GM19397 (cell line): ENCODE measurements around the gene GPR34.
"Not testable (repeated sequence)": the region's sequence is repeated elsewhere in the genome, so short reads cannot be mapped to it uniquely, and the experiment has no call there.

Experiments
- ATAC-seq: cut with Tn5 transposase; IDR thresholded peaks from one replicate; pipeline ENCODE4 v1.9.1; 2021; ENCODE audit warnings: mild to moderate bottlenecking, moderate library complexity; ENCODE audit not compliant: unreplicated experiment

The GPR34 gene, protein sequence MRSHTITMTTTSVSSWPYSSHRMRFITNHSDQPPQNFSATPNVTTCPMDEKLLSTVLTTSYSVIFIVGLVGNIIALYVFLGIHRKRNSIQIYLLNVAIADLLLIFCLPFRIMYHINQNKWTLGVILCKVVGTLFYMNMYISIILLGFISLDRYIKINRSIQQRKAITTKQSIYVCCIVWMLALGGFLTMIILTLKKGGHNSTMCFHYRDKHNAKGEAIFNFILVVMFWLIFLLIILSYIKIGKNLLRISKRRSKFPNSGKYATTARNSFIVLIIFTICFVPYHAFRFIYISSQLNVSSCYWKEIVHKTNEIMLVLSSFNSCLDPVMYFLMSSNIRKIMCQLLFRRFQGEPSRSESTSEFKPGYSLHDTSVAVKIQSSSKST

DNA sequence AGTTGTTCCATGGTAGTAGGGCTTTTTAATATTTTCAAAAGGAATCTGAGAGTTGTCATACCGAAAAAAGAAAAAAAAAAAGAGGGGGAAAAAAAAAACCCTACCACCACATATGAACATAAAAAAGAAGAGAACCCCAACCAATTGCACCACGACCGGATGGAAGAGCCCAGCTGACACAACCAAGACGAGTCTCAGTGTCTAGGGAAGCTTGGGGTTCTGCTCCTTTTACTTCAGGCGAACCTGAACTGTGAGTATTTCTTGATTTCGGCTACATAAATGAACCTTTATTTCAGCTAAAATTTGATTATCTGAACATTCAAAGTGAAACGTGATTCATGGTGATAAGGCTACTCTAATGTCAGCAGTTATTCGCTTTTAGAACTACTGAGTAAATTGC, at the start of gene GPR34:
GPR34 (plus strand) TSS at position 139 of the 400 bp plus-strand sequence. CDS start 6,661 bp downstream, outside the sequence.
- ATAC-seq = no peak

DNA sequence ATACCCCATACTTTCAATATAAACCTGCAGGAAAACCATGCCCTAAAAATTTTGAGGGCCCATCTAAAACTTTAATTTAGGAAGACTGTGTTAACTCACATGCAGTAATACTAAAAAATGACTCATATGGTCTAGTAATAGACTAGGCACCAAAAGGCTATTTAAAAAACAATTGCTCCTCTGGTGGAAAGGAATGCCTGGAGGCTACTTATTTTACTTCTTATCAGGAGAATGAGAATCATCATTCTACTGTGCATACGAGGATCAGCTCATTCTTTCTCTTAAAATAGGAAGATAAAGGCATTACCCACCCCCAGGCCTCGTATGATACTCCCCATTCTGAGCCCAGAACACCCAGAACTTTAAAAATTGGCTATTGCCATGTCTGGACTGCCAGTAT, 42.6 kb upstream of the GPR34 start:
- ATAC-seq = not testable (repeated sequence)

DNA sequence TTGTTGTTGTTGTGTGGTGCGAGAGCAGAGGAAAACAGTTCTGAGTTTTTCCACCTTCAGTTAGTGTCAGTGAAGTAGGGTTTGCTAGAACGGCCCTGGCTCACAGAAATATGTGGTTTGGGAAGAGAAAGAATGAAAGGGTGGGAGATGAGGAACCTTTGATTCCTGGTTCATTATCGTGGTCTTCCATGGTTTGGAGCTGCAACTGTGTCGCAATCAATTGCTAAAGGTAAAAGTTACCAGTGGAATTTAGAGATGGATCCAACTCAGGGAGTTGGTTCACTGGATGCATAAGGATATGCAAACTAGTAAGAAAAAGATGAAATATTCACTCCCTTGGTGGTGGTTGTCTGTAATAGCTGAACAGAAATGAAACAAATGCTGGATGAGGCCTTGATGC, 35.6 kb upstream of the GPR34 start:
- ATAC-seq = no peak

DNA sequence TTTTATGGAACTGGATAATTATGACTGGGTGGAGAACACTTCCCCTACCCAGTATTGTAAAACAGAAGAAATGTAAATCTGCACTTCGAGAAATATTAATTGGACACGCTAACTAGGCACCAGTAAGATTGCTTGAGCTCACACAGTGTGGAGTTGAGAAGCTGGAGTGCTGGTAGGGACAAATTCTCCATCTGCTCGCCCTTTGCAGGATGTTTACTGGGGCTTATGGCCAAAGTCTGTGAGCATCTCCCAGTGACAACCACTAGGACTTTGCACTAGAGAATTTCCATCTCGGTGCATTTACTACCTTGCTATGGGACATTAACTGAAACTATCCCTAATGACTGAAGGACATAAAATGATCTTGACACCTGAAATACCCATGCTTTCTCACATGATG, 33.7 kb upstream of the GPR34 start:
- no peak for ATAC-seq

DNA sequence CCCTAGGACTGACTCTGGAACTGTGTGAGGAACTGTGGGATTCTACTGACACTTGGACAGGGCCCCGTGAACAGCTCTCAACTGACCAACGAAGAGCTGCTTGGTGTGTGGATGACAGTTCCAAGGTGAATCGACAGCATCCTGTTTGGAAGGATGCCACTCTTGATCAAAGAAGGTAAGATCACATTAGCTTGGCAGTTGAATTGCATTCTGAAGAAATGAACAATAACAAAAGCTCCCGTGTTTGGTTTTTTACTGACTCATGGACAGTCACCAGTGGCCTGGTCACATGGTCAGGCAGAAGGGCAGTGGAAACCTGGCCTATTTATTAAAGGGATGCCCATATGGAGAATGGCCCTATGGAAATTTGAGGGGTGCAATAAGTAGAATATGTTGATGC, 33.1 kb upstream of the GPR34 start:
- no peak for ATAC-seq

DNA sequence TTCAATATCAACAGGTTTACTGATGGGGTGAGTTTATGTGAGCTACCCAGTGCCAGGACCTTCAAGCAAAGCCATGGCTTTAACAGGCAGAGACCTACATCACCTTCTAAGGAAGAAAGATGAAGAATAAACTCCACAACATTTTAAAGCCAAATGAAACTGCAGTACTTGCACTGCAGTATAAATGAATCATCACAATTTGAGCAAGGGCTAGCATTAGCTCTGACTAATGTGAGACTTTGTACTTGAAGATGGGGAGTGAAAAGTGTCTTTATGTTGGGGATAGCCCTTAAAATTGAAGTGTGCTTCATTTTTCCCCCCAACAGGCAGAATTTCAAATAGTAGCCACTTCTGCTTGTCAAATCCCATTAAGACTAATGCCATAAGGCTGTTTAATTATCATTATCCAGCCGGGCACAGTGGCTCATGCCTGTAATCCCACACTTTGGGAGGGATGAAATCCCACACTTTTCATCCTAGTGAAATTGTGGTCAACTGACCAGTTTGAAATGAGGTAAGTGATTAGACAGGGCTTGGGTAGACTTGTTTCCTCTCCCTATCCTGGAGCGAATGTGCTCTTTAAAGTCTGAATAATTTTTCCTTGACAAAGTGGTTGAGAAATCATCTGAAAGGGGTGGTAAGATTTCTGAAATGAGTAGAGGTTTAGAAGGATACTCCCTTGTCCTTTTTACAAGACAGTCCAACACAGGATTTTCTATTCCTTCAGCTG, 27.2 kb upstream of the GPR34 start:
- ATAC-seq = no peak

DNA sequence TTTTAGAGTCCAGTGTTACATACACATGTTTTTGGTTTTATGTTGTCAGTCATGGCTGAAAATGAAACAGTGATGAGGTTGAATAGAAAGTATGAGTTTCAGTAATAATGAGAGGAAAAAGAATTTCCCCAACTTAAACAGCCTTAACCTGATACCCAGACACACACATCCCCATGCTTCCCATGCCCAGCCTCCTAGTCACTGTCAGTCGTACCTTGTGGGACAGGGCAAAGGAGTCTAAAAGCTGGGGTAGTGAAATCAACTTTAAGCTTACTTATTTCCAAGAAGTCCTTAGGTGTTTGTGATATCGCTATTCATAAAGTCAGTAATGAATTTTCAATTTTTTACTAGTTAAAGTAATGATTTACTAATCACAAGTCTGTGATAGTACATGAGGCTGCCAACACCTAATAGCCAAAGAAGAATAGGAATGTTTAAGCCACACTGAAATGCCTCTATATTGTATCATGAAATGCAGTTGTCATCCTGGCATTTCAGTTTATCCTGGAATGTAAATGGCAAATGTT, 24.3 kb upstream of the GPR34 start:
- peak; percentile 69 for ATAC-seq

DNA sequence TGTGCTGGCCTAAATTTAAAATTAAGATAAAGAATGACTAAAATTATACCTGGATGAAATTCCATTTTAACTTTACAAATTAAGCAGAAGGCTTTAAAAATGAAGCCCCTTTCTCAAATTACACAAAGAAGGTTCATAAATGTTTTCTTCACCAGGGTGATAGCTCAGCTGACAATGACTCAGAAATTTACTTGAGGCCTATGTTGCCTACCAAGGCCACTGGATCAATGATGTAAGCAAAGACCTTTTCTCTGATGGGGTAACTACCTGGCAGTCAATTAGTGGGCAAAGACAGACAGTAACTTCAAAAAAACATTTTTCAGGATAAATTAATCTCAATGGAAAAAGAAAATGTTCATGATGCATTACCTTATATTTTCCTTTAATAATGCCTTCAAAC, 23.9 kb upstream of the GPR34 start:
- no peak for ATAC-seq

DNA sequence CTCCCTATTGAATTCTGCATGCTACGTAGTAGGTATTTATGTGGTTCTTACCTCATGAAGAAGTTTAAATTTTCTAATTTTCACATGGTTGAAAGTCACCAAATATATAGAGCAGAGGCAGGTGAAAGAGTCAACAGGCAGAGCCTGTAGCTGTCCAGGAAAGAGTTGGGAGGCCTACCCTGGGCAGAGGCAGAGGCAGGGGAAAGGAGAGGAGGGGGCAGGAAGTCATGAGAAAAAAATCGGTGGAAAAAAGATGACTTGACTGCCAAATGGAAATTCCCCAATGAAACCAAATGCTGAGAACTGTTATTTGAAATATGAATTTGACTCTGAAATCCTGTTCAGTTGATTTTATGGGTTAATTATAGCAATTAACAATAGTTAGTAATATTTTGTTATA, 23.1 kb upstream of the GPR34 start:
- no peak for ATAC-seq

DNA sequence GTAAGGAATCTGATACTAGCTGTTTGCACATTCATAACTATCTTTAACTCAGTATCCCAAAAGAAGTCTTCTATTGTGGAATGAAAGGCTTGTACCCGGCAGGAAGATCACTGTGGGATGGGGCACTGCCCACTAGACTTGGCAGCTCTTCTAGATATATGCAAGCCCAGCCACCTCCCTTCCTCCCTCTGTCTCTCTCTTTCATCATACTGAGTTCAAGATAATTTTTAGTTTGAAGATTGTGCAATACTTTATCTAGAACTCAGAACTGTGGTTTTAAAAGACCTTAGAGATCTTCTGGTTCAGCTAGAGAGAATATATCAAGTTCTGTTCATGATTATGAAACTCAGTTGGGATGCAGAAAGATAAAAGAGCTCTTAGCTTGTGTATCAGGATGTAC, 22.5 kb upstream of the GPR34 start:
- no peak for ATAC-seq

DNA sequence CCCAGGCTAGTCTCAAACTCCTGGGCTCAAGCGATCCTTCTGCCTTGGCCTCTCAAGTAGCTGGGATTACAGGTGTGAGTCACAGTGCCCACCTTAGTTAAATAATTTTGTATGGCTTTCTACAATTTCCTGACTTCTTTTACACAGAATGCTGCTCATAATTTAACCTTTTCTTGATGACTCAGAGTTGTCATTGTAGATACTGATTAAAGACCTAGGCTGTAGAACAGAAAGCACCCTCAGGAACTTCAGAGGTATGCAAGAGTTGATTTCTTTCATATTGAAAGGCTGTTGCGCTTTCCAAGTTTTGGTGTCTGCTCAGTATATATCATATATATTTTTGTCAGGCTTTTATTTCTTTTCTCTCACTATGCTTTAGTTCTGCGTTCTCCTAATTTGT, 21.1 kb upstream of the GPR34 start:
- no peak for ATAC-seq

DNA sequence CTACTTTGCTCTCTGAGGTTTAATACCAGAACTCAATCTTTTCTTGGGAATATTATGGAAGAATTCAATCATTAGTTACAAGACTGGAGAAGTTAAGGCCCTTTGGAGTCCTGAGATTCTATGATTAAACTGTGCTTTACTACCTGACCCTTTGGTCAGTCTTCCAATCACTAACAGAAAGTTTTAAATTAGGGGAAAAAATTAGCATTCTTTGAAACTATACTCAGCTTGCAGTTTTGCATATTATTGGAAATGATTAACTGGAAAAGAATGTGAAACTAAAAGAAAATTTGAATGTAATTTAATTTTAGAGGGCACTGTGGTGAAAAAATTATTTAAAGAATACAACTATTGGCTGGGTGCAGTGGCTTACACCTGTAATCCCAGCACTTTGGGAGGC, 18.7 kb upstream of the GPR34 start:
- no peak for ATAC-seq

DNA sequence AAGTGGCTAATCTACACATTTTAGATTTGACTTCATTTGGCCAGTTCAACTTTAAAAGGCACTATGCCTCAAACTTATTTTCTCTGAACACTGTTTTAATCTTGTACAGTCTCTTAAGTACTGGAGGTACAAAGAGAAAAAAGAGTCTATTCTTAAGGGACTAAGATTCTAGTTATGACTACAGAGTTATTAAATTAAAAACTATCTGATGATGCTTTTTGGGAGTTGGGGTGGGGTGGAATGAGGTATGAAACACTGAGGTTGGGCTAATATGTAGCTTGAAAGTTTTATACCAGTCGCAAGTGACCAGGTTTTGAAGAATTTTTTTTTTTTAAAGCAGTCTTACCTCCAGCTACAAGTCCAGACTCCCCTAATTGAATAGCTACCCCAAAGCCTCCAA, 17.7 kb upstream of the GPR34 start:
- no peak for ATAC-seq

DNA sequence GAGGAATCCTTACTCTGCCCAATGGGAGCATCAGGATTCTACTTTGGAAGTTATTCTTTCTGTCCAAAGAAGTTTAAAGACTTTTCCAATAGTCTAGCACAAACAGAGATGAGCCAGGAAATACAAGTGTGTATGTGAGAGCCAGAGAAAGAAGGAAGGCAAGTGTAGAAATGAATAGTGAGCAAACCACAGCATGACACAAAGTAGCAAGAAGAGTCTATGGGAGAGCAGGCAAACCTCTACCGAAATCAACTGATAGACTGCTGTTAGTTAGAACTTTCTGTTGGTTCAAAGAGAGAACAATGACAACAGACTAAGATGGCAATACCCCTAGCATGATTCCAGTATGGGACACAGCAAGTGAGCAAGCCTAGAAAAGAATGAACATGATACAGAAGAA, 16.1 kb upstream of the GPR34 start:
- no peak for ATAC-seq

DNA sequence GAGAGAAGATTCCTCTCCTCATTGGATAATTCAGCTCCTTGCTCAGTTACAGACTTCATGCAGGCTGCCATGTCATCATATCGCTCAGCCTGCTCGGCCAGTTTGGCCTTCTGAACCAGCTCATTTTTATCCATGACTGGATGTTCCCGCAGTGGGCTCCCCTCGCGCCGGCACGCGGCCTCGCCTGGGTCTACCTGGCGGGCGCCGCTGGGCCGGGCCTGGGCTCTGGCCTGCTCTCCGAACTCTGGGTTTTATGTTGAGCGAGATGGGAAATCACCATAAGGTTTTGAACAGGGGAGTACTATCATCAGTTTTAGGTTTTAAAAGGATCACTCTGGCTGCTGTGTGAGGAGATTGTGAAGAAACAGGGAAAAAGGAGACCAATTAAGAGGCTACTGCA, 12.4 kb upstream of the GPR34 start:
- not testable (repeated sequence) for ATAC-seq

DNA sequence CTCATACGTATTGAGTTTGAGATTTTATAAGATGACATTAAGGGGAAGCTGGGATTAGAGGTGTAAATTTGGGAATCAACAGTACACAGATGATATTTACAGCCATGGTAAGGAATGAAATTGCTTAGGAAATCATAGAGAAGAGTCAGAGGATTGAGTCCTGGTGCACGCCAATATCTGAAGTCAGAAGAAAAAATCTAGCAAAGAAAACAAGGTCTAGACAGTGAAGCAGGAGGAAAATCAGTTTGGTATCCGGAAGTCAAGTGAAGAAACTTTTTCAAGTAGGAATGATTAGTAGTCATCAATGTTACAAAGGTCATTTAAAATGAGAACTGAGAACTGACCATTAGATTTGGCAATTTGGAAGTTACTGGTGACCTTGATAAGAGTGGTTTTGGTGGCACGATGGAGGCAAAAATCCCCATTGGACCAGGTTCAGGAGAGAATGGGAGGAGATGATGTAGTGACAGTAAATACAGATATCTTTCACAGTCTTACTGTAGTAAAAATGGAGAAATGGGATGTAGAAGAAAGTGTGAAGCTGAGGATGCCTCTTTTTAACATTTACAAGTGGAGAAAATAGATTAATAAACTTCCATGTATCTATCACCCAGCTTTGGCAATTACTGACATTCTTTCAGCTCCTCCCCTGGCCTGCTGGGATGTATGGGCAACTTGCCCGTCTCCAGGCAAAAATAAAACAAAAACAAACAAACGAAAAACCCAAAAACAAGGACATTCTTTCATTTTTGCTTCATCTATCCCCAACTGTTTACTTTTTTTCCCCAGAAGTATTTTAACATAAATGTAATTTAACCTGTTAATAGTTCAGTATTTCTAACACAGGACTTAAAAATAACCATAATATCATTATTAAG, 11.4 kb upstream of the GPR34 start:
- no peak for ATAC-seq

DNA sequence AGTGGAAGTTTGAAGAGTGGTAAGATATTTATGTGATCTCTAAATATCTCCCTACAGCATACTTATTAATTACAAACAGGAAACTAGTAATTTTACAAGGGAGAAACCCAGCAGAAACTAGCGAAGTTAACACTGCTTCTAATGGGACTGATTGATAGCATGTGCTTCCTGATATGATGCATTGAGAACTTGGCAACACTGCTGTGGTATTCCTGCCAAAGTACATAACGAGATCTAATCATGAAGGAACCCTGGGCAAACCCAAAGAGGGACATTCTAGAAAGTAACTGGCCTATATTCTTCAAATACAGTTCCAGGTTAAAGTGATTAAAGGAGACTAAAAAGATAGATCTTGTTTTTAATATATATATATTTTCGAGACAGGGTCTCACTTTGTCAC, 4.6 kb upstream of the GPR34 start:
- ATAC-seq = no peak

DNA sequence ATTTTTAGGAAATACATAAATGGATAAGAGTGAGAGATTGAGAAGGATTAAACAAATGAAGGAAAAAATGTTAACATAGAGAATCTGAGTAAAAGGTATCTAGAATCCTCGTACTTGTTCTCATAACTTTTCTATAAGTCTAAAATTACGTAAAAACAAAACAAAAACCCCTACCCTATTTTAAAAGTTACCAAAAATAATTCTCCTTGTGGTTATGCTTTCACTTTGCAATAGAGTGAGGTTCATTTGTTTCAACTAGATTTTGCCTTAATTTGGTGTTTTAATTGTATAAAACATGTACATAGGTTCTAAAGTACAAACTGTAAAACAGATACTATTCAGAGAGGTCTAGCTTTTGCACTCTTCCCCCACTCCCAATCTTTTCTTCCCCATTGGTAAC, 3.8 kb upstream of the GPR34 start:
- no peak for ATAC-seq

DNA sequence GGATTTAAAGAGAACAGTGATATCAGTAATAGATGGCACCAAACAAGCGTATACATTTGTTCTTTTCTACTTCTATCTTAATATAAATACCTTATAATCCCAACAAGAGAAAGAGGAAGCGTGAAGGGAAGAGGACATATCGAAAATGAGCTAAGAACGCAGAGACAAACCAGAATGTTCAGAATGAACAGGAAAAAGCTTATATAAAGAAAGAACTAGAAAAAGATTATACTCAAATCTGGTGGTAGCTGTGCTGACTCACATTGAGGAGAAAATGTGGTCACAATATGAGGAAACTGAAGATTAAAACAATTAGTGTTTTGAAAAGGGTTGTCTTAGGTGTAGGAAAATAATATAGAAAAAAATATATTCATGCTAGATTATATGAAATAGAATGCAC, 2.0 kb upstream of the GPR34 start:
- ATAC-seq = no peak

DNA sequence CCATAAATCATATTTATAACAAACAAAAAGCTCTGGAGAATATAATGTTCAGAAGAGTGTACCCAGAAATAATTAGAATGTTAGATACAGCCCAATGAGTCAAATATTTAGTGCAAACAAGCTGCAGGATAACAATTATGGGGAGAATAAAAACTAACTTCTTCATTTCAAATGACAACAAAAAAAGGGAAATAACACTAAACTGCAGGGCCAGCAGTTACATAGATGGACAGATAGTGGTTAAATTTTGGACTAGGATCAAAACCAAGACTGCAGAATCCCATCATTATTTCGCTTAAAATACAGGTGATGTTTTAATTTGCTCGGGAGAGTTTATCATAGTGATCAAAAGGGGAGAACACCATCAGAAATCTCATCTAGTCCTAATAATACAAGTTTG, 617 bp upstream of the GPR34 start:
- no peak for ATAC-seq

DNA sequence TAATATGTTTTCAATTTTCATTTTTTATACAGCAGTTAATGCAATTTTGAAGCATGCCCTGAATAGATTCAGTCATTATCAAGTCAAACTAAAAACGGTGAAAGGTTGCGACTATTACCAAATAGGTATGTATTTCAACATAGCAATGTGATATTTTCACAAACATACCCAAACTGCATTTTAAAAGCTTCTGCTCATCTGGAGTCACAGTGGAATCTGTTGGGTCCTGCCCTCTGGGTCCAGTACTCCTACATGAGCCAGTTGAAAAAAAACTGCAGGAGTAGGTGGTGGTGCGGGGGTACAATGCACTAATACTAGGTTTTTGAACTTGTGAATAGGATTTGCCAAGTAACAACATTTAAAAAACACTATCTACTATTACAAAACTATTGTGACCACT, 938 bp downstream of the GPR34 start:
- ATAC-seq = no peak
